Breast epithelium (tissue), 3 donors: Measurements from ENCODE around the gene DCD.

Experiments used
- POLR2AphosphoS5 ChIP-seq, 3 donors: sonication (generic); formaldehyde crosslinking; IDR thresholded peaks; one replicate each; pipeline ENCODE4 v1.6.1; 2017; ENCODE audit warnings: antibody characterized with exemption in 3 of 3
- TF ChIP-seq, protein P1 (sequence below), 3 donors: fragments of 450-650 bp; IDR thresholded peaks; one replicate each; pipeline ENCODE4 v1.5.1; 2016 to 2017; ENCODE audit warnings: antibody characterized with exemption in 3 of 3, mild to moderate bottlenecking in 3 of 3, moderate library complexity in 3 of 3

DNA sequence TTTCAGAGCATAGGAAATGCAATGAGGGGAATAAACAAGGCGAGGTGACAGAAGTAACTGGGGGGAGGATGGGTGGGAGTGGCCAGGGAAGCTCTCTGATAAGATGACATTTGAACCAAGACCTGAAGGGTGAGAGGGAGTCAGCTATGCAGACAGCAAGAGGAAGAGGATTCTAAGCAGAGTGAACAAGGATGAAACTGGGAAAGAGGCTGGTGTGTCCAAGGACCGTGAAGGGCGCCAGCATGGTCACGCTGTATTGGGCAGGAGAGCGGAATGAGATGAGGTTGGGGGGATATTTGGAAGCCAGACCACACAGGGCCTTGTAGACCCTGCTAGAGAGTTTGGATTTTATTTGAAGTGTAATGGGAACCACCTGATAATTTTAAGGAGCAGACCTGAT, 49.2 kb downstream of the DCD start:
- TF ChIP-seq, protein P1, sequence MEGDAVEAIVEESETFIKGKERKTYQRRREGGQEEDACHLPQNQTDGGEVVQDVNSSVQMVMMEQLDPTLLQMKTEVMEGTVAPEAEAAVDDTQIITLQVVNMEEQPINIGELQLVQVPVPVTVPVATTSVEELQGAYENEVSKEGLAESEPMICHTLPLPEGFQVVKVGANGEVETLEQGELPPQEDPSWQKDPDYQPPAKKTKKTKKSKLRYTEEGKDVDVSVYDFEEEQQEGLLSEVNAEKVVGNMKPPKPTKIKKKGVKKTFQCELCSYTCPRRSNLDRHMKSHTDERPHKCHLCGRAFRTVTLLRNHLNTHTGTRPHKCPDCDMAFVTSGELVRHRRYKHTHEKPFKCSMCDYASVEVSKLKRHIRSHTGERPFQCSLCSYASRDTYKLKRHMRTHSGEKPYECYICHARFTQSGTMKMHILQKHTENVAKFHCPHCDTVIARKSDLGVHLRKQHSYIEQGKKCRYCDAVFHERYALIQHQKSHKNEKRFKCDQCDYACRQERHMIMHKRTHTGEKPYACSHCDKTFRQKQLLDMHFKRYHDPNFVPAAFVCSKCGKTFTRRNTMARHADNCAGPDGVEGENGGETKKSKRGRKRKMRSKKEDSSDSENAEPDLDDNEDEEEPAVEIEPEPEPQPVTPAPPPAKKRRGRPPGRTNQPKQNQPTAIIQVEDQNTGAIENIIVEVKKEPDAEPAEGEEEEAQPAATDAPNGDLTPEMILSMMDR (IDR thresholded peaks at IDR 0.05): no peak
- no peak for TF ChIP-seq POLR2AphosphoS5 (IDR thresholded peaks at IDR 0.05)
